Caco-2 (cell line): ENCODE results near the gene PCK1. TPM values are rescaled to one million over a fixed set of nuclear protein-coding genes. Genes with fewer than 3 reads are reported as not detected.

ENCODE experiments used
- BruUV-seq: library from RNA; stranded (reverse); fragments of 400-500 nt; replicated peaks from 2 replicates; lab custom pipeline; 2021; lab: Mats Ljungman, UMichigan
- CTCF ChIA-PET: fragments of 300-600 bp; sonication (Branson Sonifier 250); formaldehyde crosslinking; loops from one replicate; lab custom pipeline; 2022; ENCODE audit warnings: antibody characterized with exemption; lab: Charles Lee
- POLR2A ChIA-PET: fragments of 300-600 bp; sonication (Branson Sonifier 250); formaldehyde crosslinking; loops from one replicate; lab custom pipeline; 2022; ENCODE audit warnings: antibody characterized with exemption; lab: Charles Lee
- DNase-seq, 2 experiments: peaks; one replicate each; pipeline versions ENCODE4 v3.0.0 to v3.0.0-alpha.2; 2020 to 2022
- H3K27me3 ChIP-seq: replicated peaks from 2 replicates; pipeline ENCODE4 v1.6.0; 2011; ENCODE audit warnings: low read length; ENCODE audit not compliant: control insufficient read depth, insufficient read depth
- H3K36me3 ChIP-seq: 2 replicates; pipeline ENCODE4 v1.5.1; 2011; ENCODE audit warnings: low read length; ENCODE audit not compliant: control insufficient read depth, insufficient read depth
- H3K4me1 ChIP-seq: fragments of 250-450 bp; sonication (Bioruptor Pico); 2 replicates; pipeline ENCODE4 v1.5.1; 2020; ENCODE audit warnings: mild to moderate bottlenecking
- H3K4me3 ChIP-seq: 2 replicates; pipeline ENCODE4 v1.5.1; 2011; ENCODE audit warnings: low read depth, mild to moderate bottlenecking, control low read depth, low read length
- H3K9me3 ChIP-seq: fragments of 250-450 bp; sonication (Bioruptor Pico); 2 replicates; pipeline ENCODE4 v1.5.1; 2020; ENCODE audit warnings: mild to moderate bottlenecking, moderate library complexity
- H3K27ac Mint-ChIP-seq: one replicate; pipeline ENCODE4 v1.8.0; 2022; ENCODE audit warnings: mixed read lengths; ENCODE audit not compliant: unreplicated experiment
- H3K27me3 Mint-ChIP-seq: one replicate; pipeline ENCODE4 v1.8.0; 2022; ENCODE audit warnings: mixed read lengths; ENCODE audit not compliant: insufficient read depth, unreplicated experiment
- H3K36me3 Mint-ChIP-seq: one replicate; pipeline ENCODE4 v1.8.0; 2022; ENCODE audit warnings: mild to moderate bottlenecking, mixed read lengths; ENCODE audit not compliant: insufficient read depth, unreplicated experiment
- H3K4me1 Mint-ChIP-seq: one replicate; pipeline ENCODE4 v1.8.0; 2022; ENCODE audit warnings: low read depth, mixed read lengths; ENCODE audit not compliant: unreplicated experiment
- H3K4me3 Mint-ChIP-seq: one replicate; pipeline ENCODE4 v1.8.0; 2022; ENCODE audit warnings: mild to moderate bottlenecking, moderate library complexity, mixed read lengths; ENCODE audit not compliant: unreplicated experiment
- H3K9me3 Mint-ChIP-seq: one replicate; pipeline ENCODE4 v1.8.0; 2022; ENCODE audit warnings: mixed read lengths; ENCODE audit not compliant: unreplicated experiment
- CTCF ChIP-seq, 2 experiments: fragments of 200-600 bp in 1 of 2; IDR thresholded peaks; 1 replicate in 1 of 2; 2 replicates in 1 of 2; pipeline versions ENCODE4 v1.5.1 to v1.8.0; 2011 to 2022; ENCODE audit warnings: antibody characterized with exemption in 1 of 2, control low read depth in 1 of 2, inconsistent platforms in 1 of 2, low read depth in 1 of 2, low read length in 1 of 2, mild to moderate bottlenecking in 1 of 2, moderate library complexity in 1 of 2; ENCODE audit not compliant: insufficient read depth in 1 of 2, severe bottlenecking in 1 of 2, unreplicated experiment in 1 of 2
- intact Hi-C: fragments of 100-400 bp; cut with micrococcal nuclease; formaldehyde crosslinking; loops from one replicate; pipeline ENCODE4 v1.10.0; 2022; ENCODE audit not compliant: unreplicated experiment
- total RNA-seq: library from RNA; stranded (reverse); gene quantifications from 2 replicates; pipeline ENCODE4 v1.2.3, GENCODE V29; 2022

PCK1 gene
- total RNA-seq, 1 experiment from 2014 or later, result not detected

- ChIA-PET POLR2A (no interaction called here), CTCF (interaction anchor here (0.6 to 1.9 kb wide), 2 partner anchors 611 to 846 kb away, joined by 5 to 10 read pairs; no protein-coding TSS in a partner anchor)
- Histone ChIP-seq H3K36me3 (no peaks in the 10 kb centered on the region), H3K27me3 (no peaks in the 10 kb centered on the region), H3K4me1 (peaks cover 7% of the 10 kb centered on the region; the same call in 1 of the 2 replicates), H3K9me3 (no peaks in the 10 kb centered on the region; the same call in 1 of the 2 replicates), H3K4me3 (no peak overlapping the region)
- no TSS peak for BruUV-seq
- Mint-ChIP-seq H3K9me3 (no peaks in the 10 kb centered on the region), H3K36me3 (no peaks in the 10 kb centered on the region), H3K4me1 (no peaks in the 10 kb centered on the region), H3K27ac (no peak overlapping the region), H3K27me3 (peaks cover 12% of the 10 kb centered on the region), H3K4me3 (no peak overlapping the region)
- TF ChIP-seq CTCF (IDR thresholded peaks at IDR 0.05; ENCODE audit: insufficient read depth in 1 of 2, low read depth in 1 of 2, low read length in 1 of 2, severe bottlenecking in 1 of 2, unreplicated experiment in 1 of 2), result no peak
- DNase-seq, result no peak
- intact Hi-C loops, result loop anchor here (10.0 kb wide), 1 partner anchor 214 kb away; no protein-coding TSS in a partner anchor
Observed at GRCh38 chr20:57598491-57598890, 37.6 kb downstream of the PCK1 start.

- no peaks in the 10 kb centered on the region for H3K27me3 ChIP-seq
- Mint-ChIP-seq H3K9me3 (no peaks in the 10 kb centered on the region), H3K27me3 (peaks cover 15% of the 10 kb centered on the region), H3K36me3 (no peaks in the 10 kb centered on the region), H3K27ac (no peak overlapping the region), H3K4me1 (no peaks in the 10 kb centered on the region), H3K4me3 (no peak overlapping the region)
- ChIA-PET CTCF (interaction anchor here (0.6 to 1.7 kb wide), 2 partner anchors 22 to 594 kb away, joined by 5 read pairs; no protein-coding TSS in a partner anchor), POLR2A (no interaction called here)
- BruUV-seq, result no TSS peak
- no peak overlapping the region for H3K4me3 ChIP-seq
- no peaks in the 10 kb centered on the region for H3K36me3 ChIP-seq
- no peak for DNase-seq
- no peak for TF ChIP-seq CTCF (IDR thresholded peaks at IDR 0.05; ENCODE audit: insufficient read depth in 1 of 2, low read depth in 1 of 2, low read length in 1 of 2, severe bottlenecking in 1 of 2, unreplicated experiment in 1 of 2)
- intact Hi-C loops, result no loop called here
- no peaks in the 10 kb centered on the region; the same call in 1 of the 2 replicates for H3K9me3 ChIP-seq
- H3K4me1 ChIP-seq, result peaks cover 7% of the 10 kb centered on the region; the same call in 1 of the 2 replicates
Observed at GRCh38 chr20:57600320-57601210, 39.7 kb downstream of the PCK1 start.

GRCh38 chr20:57601211-57601570 is 40.3 kb downstream of the PCK1 start:
- peaks cover 7% of the 10 kb centered on the region; the same call in 1 of the 2 replicates for H3K4me1 ChIP-seq
- no peak overlapping the region for H3K4me3 Mint-ChIP-seq
- intact Hi-C loops, result no loop called here
- no peak overlapping the region for H3K4me3 ChIP-seq
- peaks cover 15% of the 10 kb centered on the region for H3K27me3 Mint-ChIP-seq
- CTCF ChIA-PET, result interaction anchor here (1.7 kb wide), 1 partner anchor 22 kb away, joined by 5 read pairs; no protein-coding TSS in a partner anchor
- no peaks in the 10 kb centered on the region for H3K36me3 Mint-ChIP-seq
- H3K9me3 ChIP-seq, result no peaks in the 10 kb centered on the region; the same call in 1 of the 2 replicates
- no peaks in the 10 kb centered on the region for H3K36me3 ChIP-seq
- no TSS peak for BruUV-seq
- no peak overlapping the region for H3K27ac Mint-ChIP-seq
- POLR2A ChIA-PET, result no interaction called here
- TF ChIP-seq CTCF (IDR thresholded peaks at IDR 0.05; ENCODE audit: insufficient read depth in 1 of 2, low read depth in 1 of 2, low read length in 1 of 2, severe bottlenecking in 1 of 2, unreplicated experiment in 1 of 2), result no peak
- H3K4me1 Mint-ChIP-seq, result no peaks in the 10 kb centered on the region
- no peaks in the 10 kb centered on the region for H3K27me3 ChIP-seq
- DNase-seq, result no peak
- no peaks in the 10 kb centered on the region for H3K9me3 Mint-ChIP-seq
